ENCODE measurements around the gene MDK.

GRCh38 chr11:46351148-46351547, 30.3 kb upstream of the MDK start:
- no peak for TF ChIP-seq CTCF (IDR thresholded peaks at IDR 0.05)
- TF ChIP-seq POLR2A (IDR thresholded peaks at IDR 0.05): no peak
